Measurements from ENCODE around the gene MUC6. TPM values are rescaled to one million over a fixed set of nuclear protein-coding genes. Genes with fewer than 3 reads are reported as not detected.

Gene MUC6
- total RNA-seq, 2 donors from 2014 or later, result not detected

DNA sequence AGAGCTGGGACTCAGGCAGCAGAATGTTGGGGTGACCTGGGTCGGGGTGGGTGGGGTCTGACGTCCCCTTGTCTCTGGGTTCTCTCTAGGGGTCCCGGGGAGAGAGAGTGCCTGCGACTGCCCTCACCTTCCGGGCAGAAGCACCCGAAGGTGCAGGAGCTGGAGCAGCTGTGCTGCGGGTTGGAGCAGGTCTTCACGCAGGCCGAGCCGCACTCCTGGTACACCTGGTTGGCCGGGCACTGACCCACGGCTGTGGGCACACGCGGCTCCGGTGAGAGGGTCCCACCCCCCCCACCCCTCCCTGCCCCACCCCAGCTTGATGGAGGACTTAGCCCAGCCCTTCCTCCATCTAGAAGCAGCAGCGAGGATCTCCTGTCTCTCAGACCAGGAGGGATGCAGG lies 6.4 kb downstream of the MUC6 start:
- no peak for DNase-seq (ENCODE audit: low spot score)
- intact Hi-C loops (cut with DNase I), result no loop called here

DNA sequence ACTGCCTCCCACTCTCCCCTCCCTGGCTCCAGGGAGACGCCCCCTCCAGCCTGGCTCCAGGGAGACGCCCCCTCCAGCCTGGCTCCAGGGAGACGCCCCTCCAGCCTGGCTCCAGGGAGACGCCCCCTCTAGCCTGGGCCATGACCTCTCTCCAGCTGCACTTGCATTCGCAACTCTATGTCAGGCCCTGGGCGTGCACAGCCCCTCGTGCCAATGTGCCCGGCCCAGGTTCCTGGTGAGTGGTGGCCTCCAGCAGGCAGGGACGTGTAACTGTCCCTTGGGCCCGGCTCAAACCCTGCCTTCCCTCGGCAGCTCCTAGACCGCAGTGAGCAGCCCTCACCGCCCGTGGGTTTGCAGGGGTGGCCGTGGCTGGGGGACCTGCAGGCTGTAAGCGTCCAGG lies 6.9 kb downstream of the MUC6 start:
- intact Hi-C loops (cut with DNase I), result loop anchor here in 1 of 2 donors (1.0 kb wide), 1 partner anchor 97 kb away; no protein-coding TSS in a partner anchor
- no peak for DNase-seq (ENCODE audit: low spot score)

GRCh38 chr11:1029051-1029450 lies 7.5 kb downstream of the MUC6 start:
- intact Hi-C loops (cut with DNase I), result loop anchor here in 1 of 2 donors (1.0 kb wide), 1 partner anchor 97 kb away; no protein-coding TSS in a partner anchor

GRCh38 chr11:1028616-1029015 lies 7.9 kb downstream of the MUC6 start:
- intact Hi-C loops (cut with DNase I), result loop anchor here in 1 of 2 donors (1.0 kb wide), 1 partner anchor 98 kb away; no protein-coding TSS in a partner anchor
- DNase-seq (ENCODE audit: low spot score), result no peak

More at GRCh38 chr11:1029051-1029450, 7.5 kb downstream of the MUC6 start:
- no peak for DNase-seq (ENCODE audit: low spot score)

DNA sequence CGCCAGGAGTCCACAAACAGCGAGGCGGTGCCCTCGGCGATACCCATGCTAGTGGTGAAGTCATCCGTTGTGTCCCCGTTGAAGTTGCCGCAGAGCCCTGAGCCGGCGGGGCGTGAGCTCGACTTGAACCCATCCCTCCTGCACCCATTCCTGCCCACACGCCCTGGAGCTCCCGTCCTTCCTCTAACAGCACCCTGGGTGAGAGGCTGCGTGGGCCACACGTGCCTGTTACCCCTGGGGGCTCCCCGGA lies 8.3 kb downstream of the MUC6 start:
- intact Hi-C loops (cut with DNase I), result no loop called here
- DNase-seq (ENCODE audit: low spot score), result no peak

DNA sequence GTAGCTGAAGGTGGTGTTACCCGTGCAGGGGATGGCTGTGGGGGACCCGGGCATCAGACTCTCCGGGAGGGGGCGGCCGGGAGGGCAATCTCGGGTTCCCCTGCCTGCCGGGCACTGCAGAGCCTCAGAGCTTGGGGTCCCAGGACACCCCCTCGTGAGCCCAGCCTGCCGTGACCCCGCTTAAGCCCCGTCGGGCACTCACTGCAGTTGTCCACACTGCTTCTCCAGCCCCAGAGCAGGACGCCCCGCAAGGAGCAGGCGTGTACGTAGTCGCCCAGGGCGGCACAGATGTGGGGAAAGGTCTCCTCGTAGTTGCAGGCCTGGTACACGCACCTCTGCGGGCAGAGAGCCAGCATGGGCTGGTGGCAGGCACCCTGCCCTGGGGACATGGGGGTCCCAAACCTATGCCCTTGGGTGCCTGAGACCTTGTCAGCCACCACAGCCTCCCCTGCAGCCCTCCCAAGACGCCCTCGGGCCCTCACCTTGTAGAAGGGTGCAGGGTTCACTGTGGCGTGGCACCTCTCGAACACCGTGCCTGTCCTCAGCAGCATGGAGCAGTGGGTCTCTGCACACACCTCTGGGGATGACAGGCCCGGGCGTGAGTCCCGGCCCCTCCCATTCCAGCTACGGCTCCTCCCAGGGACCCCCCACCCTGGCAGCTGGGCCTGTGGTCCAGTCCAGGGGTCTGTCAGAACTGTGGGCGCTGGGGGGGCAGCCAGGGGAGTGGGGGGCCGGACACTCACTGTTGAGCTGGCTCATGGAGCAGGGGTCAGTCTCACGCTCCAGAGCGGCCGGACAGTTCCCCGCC lies 8.8 kb downstream of the MUC6 start:
- intact Hi-C loops (cut with DNase I), result no loop called here
- no peak for DNase-seq (ENCODE audit: low spot score)

- intact Hi-C loops (cut with DNase I), result no loop called here
Measured at GRCh38 chr11:1026641-1027482, 9.7 kb downstream of the MUC6 start.

DNA sequence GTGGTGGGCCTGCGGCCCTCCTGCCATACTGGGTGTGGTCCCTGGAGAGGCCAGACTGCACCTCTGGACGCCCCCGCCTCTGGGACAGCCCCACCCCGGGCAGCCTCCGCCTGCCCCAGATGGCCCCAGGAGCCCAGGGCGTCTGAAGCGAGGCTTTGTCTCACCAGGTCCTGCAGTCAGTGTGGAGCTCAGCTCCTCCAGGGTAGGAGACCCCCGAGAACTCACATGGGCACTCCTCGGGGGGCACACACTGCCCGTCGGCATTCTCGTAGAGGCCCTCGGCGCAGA lies 10.4 kb downstream of the MUC6 start:
- no peak for DNase-seq (ENCODE audit: low spot score)
- intact Hi-C loops (cut with DNase I), result no loop called here

More at GRCh38 chr11:1026641-1027482, 9.7 kb downstream of the MUC6 start:
- DNase-seq (ENCODE audit: low spot score), result no peak

DNA sequence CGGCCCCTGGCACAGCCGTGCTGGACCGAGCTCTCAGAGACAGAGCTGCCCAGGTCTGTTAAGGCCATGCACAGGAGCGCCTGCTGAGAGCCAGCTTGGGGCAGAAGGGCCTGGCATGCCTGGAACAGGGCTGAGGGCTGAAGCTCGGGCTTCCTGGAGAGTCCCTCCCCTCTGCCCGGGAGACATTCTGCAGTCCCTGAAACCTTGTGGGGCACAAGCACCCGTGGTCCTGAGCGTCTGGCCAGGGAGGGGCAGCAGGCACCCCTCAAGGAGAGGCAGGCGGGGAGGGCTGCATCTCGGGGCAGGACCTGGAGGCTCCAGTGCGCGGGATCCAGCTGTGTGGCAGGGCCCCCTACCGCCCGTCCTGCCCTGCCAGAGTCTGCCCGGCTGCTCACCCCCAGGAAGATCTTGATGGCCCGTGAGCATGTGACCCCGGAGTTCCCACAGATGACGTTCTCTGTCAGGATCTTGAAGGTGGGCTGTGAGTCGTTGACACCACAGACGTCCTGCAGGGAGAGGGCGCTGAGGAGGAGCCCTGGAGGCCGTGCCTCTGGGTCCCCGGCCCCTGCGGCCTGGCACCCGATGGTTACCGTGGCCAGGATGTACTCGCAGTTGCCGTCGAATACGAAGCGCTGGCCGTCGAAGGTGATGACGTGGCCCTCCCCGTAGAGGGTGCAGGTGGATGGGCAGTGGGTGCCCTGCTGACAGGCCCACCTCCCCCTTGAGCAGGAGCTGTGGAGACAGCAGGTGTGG lies 10.9 kb downstream of the MUC6 start:
- intact Hi-C loops (cut with DNase I), result no loop called here
- no peak for DNase-seq (ENCODE audit: low spot score)

GRCh38 chr11:1024597-1025409 lies 11.7 kb downstream of the MUC6 start:
- DNase-seq (ENCODE audit: low spot score), result no peak
- intact Hi-C loops (cut with DNase I), result no loop called here

DNA sequence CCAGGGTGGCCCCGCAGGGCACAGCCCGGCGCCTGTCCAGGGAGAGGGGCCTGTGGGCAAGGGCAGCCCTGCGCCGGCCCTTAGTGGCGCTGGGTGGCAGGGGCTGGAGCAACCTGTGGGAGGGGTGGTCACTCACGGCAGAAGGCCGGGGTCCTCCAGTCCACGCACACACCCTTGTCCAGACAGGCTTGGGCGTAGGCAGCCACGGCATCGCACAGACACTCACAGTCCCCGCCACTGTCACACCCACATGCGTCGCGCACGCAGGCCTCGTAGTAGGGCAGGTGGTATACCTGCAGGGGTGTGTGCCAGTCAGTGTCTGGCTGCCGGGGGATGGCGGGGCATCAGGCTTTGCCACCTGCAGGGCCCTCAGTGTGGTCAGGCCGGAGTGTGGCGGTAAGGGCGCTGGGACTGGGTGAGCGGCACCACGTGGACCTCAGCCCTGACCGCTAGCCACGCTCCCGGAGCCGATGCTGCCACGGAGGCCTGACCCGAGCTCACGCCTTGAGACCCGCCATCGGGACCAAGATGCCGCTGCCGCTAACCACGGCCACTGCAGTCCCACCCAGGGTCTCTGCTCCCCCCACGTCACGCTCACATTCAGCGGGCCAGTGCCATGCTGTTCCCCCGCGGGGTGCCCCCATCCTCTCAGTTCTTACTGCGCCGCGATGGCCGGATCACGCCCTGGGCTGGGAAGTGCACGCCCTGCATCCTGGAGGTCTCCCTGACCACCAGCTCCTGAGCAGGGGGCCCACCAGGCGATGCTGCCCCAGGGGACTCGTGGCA lies 12.5 kb downstream of the MUC6 start:
- intact Hi-C loops (cut with DNase I), result no loop called here
- no peak for DNase-seq (ENCODE audit: low spot score)

DNA sequence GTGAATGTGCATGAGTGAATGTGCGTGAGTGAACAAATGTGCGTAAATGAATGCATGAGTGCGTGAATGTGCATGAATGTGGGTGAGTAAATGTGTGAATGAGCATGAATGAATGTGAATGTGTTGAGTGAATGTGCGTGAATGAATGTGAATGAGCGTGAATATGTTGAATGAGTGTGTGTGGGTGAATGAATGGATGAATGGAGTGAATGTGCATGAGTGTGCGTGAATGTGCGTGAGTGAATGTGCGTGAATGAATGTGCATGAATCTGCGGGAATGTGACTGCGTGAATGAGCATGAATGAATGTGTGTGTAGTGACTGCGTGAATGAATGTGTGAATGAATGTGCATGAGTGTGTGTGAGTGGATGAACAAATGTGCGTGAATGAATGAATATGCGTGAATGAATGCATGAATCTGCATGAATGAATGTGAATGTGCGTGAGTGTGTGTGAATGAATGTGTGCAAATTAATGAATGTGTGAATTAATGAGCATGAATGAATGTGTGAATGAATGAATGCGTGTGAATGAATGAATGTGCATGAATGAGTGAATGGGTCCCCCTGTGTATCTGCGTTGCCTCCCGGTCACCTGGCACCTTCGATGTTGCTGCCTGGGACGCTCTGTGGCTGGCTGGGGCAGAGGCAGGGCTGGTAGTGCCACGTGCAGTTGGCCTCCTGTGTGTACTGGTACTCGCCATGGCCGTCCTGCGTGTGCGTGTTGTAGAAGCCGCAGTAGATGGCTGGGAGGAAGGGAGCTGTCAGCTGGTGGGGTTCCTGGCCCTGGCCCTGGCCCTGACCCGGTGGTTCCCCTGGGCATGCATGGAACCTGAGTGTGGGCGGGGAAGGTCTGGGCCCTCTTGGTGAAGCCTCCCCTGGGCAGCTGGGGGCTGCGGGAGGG lies 13.4 kb downstream of the MUC6 start:
- intact Hi-C loops (cut with DNase I), result no loop called here
- DNase-seq (ENCODE audit: low spot score), result no peak

DNA sequence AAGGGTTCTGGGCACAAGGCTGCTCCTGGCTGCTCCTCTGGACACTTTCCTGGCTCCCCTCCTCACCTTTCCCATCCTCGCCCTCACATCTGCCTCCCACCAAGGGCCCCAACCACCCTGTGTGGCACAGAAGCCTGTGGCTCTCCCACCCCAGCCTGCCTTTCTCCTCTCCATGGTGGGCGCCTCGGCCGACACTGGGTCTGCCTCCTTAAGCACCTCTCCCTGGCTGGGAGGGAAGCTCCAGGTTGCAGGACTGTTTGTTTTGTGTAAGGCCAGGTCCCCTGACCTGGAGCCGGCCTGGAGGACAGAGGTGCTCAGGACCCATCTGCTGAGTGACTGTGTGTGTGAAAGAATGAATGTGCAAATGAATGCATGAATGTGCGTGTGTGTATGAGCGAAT lies 14.1 kb downstream of the MUC6 start:
- no peak for DNase-seq (ENCODE audit: low spot score)
- intact Hi-C loops (cut with DNase I), result no loop called here

- intact Hi-C loops (cut with DNase I), result no loop called here
Measured at GRCh38 chr11:1020211-1020905, 16.2 kb downstream of the MUC6 start.

GRCh38 chr11:1019321-1019910 lies 17.1 kb downstream of the MUC6 start:
- intact Hi-C loops (cut with DNase I), result loop anchor here in 1 of 2 donors (1.0 kb wide), 1 partner anchor 21 kb away; no protein-coding TSS in a partner anchor
- DNase-seq (ENCODE audit: low spot score), result no peak

More at GRCh38 chr11:1020211-1020905, 16.2 kb downstream of the MUC6 start:
- DNase-seq (ENCODE audit: low spot score), result no peak

- no peak for DNase-seq (ENCODE audit: low spot score)
- intact Hi-C loops (cut with DNase I), result no loop called here
Measured at GRCh38 chr11:1018091-1018490, 18.4 kb downstream of the MUC6 start.
